Suppressor macrophage treated with lipopolysaccharide for 1 hour (primary cell): Measurements from ENCODE around the gene RUBCN.

Experiments
- DNase-seq, 3 donors: peaks; one replicate each; pipeline ENCODE4 v3.0.0-alpha.2; 2020 to 2022

The RUBCN gene

DNA sequence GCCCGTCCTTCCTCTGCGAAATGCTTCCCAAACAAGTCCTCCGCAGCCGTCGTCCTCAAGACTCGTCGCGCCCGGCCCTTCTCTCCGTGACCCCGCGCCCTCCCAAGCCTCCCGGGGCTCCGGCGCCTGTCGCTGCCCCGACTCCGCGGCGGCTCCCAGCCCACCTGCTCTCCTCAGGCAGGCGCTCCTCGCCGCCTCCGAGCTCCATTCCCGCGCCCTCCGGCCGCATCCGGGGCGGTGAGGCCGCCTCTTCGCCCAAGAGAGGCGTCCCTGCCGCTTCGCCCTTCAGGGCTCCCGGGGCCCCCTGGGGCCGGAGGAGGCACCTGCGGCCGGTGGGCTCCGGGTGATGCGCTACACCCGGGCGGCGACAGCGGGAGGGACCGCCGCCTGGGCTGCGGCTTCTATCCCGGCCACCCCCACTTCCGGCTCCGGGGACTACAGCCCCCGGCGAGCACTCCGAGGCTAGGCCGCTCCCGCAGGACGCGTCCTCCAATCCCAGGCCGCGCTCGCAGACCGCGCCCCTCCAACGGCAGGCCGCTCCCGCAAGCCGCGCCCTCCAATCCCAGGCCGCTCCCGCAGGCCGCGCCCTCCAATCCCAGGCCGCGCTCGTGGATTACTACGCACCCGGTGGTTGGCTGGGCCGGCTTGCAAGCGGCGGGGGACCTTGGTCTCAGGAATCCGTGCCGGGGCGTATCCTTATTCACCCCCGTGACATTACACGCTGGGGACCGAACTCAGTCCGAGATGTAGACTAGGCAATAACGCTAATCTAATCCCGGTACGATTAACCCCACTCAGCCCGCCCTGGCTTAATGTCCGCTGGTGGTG lies at the start of gene RUBCN:
Gene RUBCN, minus strand, starts transcription at position 414 of the 828 bp plus-strand sequence. Its CDS starts 185 bp downstream, at position 229.
- DNase-seq, result peak; percentile 99

DNA sequence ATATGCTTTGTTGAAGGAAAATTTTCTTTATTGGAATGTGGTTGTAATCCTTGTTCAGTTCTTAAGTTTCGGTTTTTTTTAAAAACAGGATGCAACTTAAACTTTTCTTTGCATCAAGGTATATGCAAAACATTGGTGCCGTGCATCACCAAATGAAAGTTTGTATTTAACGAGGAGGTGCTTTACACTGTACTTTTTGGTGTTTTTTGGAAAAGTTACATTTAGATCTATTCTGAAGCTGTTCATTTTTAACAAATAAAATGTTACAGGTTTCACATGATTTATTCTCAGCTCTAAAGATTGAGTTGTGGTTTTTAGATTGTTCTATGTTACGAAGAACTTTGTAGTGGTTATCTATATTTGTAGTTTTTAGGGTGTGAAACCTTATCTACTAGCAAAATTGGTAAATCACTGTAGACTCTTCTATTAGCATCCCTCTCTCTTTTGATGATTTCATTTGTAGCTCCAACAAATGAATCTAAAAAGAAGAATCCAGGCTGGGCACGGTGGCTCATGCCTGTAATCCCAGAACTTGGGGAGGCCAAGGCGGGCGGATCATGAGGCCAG lies 47.4 kb upstream of the RUBCN start:
- no peak for DNase-seq

DNA sequence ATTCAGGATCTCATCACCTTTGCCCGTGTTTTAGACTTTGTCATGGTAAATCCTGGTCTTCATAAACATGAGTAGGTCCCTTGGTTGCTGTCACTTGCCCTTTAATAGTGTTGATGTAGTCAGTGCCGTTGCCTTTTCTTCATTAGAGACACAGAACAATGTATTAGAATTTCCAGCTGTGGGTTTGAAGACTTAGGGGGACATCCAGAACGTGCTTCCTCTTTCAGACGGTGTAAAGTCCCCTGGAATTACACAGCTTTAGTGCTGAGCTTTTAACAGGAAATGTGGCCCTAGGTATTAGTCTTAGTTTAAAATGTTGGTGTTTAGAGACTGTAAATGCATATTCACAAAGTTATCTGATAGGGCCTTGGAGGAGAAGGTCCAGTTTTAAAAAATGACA lies 45.5 kb upstream of the RUBCN start:
- peak; percentile 62 to 83 (median 78) for DNase-seq

DNA sequence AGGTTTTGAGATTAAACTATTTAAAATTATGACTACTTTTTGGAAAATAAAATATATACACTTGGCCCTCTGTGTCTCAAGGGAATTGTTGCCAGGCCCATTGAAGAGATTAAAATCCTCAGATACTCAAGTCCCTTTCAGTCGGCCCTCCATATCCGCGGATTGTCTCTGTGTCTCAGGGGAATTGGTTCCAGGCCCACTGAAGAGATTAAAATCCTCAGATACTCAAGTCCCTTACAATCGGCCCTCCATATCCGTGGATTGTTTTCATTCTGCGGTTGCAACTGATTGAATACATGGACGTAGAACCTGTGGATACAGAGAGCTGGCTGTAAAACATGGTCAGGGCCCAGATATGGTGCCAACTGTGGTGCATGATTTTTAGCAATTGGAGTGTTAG lies 38.6 kb upstream of the RUBCN start:
- no peak for DNase-seq

GRCh38 chr3:197761784-197762183 lies 25.1 kb upstream of the RUBCN start:
- DNase-seq, result no peak

- DNase-seq, result no peak
Observed at GRCh38 chr3:197758512-197758911, 21.8 kb upstream of the RUBCN start.

- no peak for DNase-seq
Observed at GRCh38 chr3:197756704-197757103, 20.0 kb upstream of the RUBCN start.

- peak in 1 of 3 donors; percentile 22 for DNase-seq
Observed at GRCh38 chr3:197753263-197753662, 16.6 kb upstream of the RUBCN start.

GRCh38 chr3:197752107-197752506 lies 15.4 kb upstream of the RUBCN start:
- peak; percentile 18 to 37 (median 20) for DNase-seq

- DNase-seq, result peak; percentile 63 to 75 (median 64)
Observed at GRCh38 chr3:197750858-197751737, 14.4 kb upstream of the RUBCN start.

- DNase-seq, result peak; percentile 82 to 91 (median 85)
Observed at GRCh38 chr3:197750396-197750831, 13.7 kb upstream of the RUBCN start.

- peak; percentile 94 to 98 (median 97) for DNase-seq
Observed at GRCh38 chr3:197749601-197750395, 13.1 kb upstream of the RUBCN start, which contains the start of gene FYTTD1. Gene FYTTD1 (plus strand): TSS chr3:197749883. CDS start chr3:197749972, 89 bp downstream.

DNA sequence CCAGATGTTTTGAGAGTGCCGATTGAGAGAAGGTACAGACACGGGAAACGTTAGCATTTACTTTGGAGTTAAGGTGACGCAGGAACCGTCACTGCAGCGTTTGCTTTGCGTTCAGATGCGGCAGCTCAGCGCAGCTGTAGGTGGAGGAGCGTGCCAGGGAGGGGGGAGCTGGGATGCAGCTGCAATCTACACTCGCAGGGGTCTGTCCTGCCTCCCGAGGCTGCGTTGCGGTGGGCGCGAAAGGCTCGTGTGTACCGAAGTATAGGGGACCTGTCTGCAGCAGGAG lies 12.6 kb upstream of the RUBCN start:
- DNase-seq, result peak in 2 of 3 donors; percentile 11 to 41

DNA sequence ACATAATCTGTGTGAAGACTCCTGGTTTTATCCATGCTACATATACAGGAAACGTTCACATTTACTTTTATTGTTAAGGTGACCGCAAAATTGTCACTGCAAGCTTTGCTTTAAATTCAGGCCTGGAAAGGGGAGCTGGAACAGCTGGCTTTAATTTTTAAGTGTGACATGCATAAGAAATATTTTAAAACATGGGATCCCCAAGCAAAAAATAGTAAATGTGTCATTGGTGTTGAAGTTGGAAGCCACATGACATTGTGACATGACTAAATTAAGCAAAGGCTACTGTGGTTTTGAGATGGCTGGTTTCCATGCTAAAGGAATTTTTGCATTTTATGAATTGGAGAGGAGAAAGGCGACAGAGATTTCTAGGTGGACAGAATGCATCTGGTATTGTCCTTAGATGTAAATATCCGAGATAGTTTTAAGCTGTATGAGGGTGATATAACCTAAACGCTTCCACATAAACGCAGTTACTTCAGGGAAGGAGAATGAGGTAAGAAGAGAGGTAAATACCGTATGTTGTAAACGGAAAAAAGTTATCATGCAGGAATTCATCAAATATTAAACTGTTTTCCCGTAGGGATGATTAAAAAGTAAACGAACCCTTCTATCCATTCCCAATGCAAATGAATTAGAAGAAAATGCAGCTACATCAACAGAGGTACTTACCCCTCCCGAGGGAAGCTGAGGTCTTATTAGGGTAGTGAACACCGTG lies 12.1 kb upstream of the RUBCN start:
- peak; percentile 42 to 78 (median 73) for DNase-seq

- peak; percentile 65 to 74 (median 68) for DNase-seq
Observed at GRCh38 chr3:197746801-197747237, 10.1 kb upstream of the RUBCN start.

- peak; percentile 21 to 43 (median 43) for DNase-seq
Observed at GRCh38 chr3:197746209-197746608, 9.5 kb upstream of the RUBCN start.

GRCh38 chr3:197742787-197743186 lies 6.1 kb upstream of the RUBCN start:
- DNase-seq, result peak in 2 of 3 donors; percentile 54 to 61

GRCh38 chr3:197737749-197738462 lies 1.2 kb upstream of the RUBCN start:
- no peak for DNase-seq

GRCh38 chr3:197737319-197737649 lies 580 bp upstream of the RUBCN start:
- peak in 1 of 3 donors; percentile 21 for DNase-seq

DNA sequence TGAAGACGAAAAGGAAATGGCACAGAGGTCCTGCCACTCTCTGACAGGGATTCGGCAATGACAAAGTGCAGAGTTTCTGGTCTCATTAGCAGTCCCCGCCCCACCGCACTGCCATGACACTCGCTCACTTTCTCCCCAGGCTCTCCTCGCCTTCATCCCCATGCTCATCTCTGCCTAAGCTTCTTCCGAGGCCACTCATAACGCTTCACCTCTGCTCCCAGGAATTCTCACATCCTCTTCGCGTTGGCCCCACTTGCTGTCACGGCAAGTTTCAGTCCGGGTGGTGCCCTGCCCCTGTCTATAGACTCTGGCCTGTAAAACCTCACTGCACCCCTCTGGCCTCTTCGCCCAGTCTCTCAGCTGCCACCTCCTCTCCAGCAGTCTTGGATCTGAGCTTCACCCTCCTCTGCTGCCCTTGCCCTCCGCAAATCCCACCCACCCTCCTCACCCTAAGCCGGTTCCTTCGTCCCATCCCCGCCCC lies 654 bp downstream of the RUBCN start:
- peak; percentile 62 to 71 (median 70) for DNase-seq
